Measurements from ENCODE around the gene ABLIM3. TPM values are rescaled to one million over a fixed set of nuclear protein-coding genes. Genes with fewer than 3 reads are reported as not detected.

ABLIM3 gene
- total and polyA plus RNA-seq, 12 donors: 53.6 to 189 (median 103) TPM

DNA sequence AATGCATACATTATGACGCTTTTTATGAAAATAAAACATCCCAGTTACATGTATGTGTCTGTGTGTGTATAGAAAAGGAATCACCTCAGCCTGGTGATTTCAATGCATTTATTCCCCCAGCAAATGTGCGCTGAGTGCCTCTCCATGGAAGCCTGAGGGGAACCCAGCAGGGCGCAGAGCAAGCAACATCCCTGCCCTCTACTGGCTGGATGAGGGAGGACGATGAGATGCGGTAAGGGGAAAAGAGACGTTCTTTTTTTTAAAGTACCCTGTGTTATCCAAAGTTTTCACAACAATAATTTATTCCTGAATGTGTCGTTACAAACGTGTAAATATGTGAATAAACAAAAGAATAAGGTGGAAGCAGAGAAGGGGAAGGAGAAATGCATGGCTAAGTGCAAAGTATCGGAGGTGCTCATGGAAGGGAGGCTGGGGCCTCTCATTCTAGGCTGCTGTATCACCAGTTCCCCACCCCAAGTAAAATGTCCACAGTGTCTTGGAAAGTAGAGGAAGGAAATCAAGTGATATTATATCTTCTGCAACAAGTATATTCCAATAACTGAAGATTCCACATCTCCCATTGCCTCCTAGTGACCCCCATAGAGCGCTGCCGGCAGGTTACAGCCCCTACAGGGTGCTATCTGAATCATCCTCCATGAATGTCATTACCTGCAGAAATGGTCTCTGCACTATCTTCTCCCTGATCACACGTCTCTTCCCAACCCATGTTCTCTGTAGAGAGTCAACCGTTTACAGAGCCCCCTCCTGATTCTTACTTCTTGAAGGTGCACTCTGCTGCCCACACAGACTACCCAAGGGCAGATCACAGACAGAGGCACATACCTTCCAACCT, 13.0 kb upstream of the ABLIM3 start:
- 45 to 47% methylated on average over 13 of the region's 13 CpGs for WGBS, 2 donors
- DNase-seq: peak in 1 of 2 donors; percentile 35
- Histone ChIP-seq H3K36me3 (no peaks in the 10 kb centered on the region), H3K4me1 (peaks cover 0 to 22% (median 6%) of the 10 kb centered on the region in 9 donors), H3K27me3 (no peaks in the 10 kb centered on the region), H3K4me3 (no peak overlapping the region), H3K27ac (no peak overlapping the region), H3K9me3 (no peaks in the 10 kb centered on the region)
- TF ChIP-seq, protein P1, sequence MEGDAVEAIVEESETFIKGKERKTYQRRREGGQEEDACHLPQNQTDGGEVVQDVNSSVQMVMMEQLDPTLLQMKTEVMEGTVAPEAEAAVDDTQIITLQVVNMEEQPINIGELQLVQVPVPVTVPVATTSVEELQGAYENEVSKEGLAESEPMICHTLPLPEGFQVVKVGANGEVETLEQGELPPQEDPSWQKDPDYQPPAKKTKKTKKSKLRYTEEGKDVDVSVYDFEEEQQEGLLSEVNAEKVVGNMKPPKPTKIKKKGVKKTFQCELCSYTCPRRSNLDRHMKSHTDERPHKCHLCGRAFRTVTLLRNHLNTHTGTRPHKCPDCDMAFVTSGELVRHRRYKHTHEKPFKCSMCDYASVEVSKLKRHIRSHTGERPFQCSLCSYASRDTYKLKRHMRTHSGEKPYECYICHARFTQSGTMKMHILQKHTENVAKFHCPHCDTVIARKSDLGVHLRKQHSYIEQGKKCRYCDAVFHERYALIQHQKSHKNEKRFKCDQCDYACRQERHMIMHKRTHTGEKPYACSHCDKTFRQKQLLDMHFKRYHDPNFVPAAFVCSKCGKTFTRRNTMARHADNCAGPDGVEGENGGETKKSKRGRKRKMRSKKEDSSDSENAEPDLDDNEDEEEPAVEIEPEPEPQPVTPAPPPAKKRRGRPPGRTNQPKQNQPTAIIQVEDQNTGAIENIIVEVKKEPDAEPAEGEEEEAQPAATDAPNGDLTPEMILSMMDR (IDR thresholded peaks at IDR 0.05): peak; percentile 64 to 83 (median 72)
- ATAC-seq: peak in 7 of 8 donors; percentile 52 to 70 (median 64)
- intact Hi-C loops (cut with DNase I): no loop called here

DNA sequence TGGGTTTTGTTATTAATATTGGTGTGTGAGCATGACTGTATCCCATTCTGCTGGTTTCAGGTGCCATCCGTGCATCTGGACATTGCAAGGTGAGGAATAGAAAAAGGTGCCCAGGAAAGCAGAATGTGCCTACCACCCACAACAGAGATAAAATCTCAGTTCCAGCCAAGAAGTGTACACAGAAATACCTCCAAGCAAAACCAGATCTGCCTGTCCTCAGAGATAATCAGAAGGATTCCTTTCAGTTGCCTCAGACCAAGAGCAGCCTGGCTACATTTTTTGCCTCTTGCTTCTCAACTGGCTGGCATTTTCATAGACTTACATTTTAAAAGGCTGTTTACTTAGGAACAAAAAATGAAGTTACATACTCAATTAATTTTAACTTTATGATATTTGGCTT, 12.1 kb upstream of the ABLIM3 start:
- Histone ChIP-seq H3K4me3 (no peak overlapping the region), H3K27ac (no peak overlapping the region), H3K9me3 (no peaks in the 10 kb centered on the region), H3K4me1 (peaks cover 0 to 30% (median 11%) of the 10 kb centered on the region in 9 donors), H3K27me3 (no peaks in the 10 kb centered on the region), H3K36me3 (no peaks in the 10 kb centered on the region)
- 79 to 88% methylated on average over 1 of the region's 1 CpG for WGBS, 2 donors
- no peak for DNase-seq
- TF ChIP-seq, protein P1 (IDR thresholded peaks at IDR 0.05): no peak
- ATAC-seq: no peak
- intact Hi-C loops (cut with DNase I): no loop called here

DNA sequence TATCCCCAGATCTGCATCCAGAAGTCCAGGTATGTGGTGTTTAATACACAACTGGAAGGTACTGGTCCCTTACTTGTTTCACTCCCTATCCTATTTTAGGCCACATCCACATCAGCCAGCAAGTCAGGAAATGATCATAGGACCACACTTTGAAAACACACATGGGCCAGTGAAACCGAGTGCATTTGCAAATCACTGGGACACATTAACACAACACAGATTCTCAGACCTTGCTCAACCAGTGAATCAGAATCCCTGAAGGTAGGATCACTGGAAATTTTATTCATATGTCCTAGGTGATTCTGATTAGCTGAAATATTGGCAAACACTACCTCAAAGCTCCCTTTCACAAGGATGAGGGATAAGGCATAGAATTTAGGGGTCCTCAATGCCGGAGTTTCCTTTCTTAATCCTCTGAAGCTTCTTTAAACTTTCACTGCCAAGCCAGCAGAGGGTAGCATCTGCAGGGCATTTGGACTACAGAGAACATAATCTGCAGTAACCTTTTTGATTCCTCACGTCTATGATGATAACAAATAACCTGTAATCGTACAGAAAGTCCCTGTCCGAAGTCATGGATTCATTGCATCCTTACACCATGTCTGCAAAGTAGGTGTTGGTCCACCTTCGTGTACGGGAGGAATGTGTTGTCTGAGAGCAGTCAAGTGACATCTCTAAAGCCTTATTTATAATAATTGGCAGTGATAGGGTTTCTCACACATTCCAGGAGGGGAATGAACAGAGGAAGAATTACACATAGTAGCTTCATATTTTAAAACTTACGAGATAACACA, 11.0 kb upstream of the ABLIM3 start:
- no peaks in the 10 kb centered on the region for H3K27me3 ChIP-seq
- WGBS, 2 donors: 21 to 22% methylated on average over 8 of the region's 8 CpGs
- no peaks in the 10 kb centered on the region for H3K9me3 ChIP-seq
- no peak for DNase-seq
- peak in 5 of 8 donors; percentile 18 to 53 (median 42) for ATAC-seq
- TF ChIP-seq, protein P1 (IDR thresholded peaks at IDR 0.05): peak; percentile 15 to 70 (median 52)
- no peak overlapping the region for H3K4me3 ChIP-seq
- peak overlapping the region in 3 of 10 donors; percentile 9 to 29 (median 13) for H3K27ac ChIP-seq
- H3K36me3 ChIP-seq: no peaks in the 10 kb centered on the region
- intact Hi-C loops (cut with DNase I): loop anchor here in 5 of 10 donors (2.0 to 10.0 kb wide), 4 partner anchors 100 to 444 kb away; partner anchors contain the start of gene GRPEL2 (in 1 of the 5)
- H3K4me1 ChIP-seq: peaks cover 3 to 41% (median 19%) of the 10 kb centered on the region in 9 donors

DNA sequence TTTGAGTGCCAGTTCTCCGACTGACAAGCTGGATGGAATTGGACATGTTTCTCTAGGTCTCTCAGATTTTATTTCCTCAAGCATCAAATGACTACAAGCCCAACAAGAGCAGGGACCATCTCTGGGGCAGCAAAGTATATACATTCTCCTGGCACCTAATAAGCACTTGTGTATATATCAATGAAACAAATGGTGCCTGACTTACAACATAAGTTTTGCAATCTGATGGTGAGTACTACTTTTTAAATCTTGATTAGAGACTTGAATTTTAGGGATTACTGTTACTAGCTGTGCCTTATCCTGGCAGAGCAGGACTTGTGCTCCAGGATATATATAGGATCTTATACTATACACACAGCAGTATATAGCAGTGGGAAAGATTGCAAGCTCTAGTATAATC, 8.8 kb upstream of the ABLIM3 start:
- Histone ChIP-seq H3K36me3 (no peaks in the 10 kb centered on the region), H3K4me3 (no peak overlapping the region), H3K27me3 (no peaks in the 10 kb centered on the region), H3K9me3 (no peaks in the 10 kb centered on the region), H3K4me1 (peaks cover 3 to 59% (median 33%) of the 10 kb centered on the region in 9 donors), H3K27ac (no peak overlapping the region)
- TF ChIP-seq, protein P1 (IDR thresholded peaks at IDR 0.05): no peak
- intact Hi-C loops (cut with DNase I): loop anchor here in 4 of 10 donors (10.0 kb wide), 3 partner anchors 212 to 442 kb away; partner anchors contain the start of gene GRPEL2 (in 1 of the 4)
- no peak for DNase-seq
- WGBS, 2 donors: 91 to 96% methylated on average over 1 of the region's 1 CpG
- no peak for ATAC-seq
